ENCODE data around the gene HK3.
"Not testable (repeated sequence)": the region's sequence is repeated elsewhere in the genome, so short reads cannot be mapped to it uniquely, and the experiment has no call there.

Gene HK3

DNA sequence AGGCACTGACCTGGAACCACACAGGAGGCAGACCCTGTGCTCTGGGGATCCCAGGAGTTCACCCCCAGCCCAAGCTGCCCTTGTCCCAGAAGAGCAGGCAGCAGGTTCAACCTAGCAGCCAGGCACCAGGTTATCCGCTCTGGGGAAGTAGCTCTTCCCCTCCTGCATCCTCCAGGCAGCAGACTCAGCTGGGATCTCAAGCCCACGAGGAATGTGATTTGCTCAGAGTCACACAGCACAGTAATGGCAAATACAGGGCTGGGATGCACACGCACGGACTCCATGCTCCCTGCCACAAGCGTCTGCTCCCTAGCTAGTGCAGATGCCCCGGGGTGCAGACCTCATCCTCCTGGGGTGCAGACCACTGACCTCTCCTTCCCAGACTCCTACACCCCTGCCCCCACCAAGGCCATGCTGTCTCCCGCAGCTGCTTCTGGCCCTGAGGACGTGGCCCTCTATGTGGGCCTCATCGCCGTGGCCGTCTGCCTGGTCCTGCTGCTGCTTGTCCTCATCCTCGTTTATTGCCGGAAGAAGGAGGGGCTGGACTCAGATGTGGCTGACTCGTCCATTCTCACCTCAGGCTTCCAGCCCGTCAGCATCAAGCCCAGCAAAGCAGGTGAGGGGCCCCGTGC lies 25.5 kb downstream of the HK3 start:
- Histone ChIP-seq H3K4me1 (ENCODE audit: control insufficient read depth, insufficient read depth, low read length) (no peaks in the 10 kb centered on the region), H3K9me3 (replicated peaks; ENCODE audit: low read length) (no peaks in the 10 kb centered on the region), H3K27me3 (ENCODE audit: control insufficient read depth, insufficient read depth, low read length) (peaks cover 42% of the 10 kb centered on the region), H3K9ac (ENCODE audit: low read depth, low read length) (no peak overlapping the region), H3K4me3 (ENCODE audit: low read length) (no peak overlapping the region), H3K4me2 (ENCODE audit: low read length) (no peak overlapping the region), H3K36me3 (ENCODE audit: insufficient read depth, low read length) (no peaks in the 10 kb centered on the region)

DNA sequence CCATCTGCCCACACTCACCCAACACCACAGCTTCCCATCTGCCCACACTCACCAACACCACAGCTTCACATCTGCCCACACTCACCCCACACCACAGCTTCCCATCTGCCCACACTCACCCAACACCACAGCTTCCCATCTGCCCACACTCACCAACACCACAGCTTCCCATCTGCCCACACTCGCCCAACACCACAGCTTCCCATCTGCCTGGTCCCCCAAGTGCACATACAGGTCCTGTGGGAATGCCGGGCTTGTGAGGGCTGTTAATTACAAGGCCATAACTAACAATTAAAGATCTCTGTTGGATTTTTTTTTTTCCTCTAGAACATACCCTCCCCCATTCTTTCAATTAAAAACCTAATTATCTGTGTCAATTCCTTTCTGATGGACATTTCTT lies 26.1 kb downstream of the HK3 start:
- H3K4me1 ChIP-seq (ENCODE audit: control insufficient read depth, insufficient read depth, low read length); H3K9ac ChIP-seq (ENCODE audit: low read depth, low read length); H3K4me2 ChIP-seq (ENCODE audit: low read length); H3K9me3 ChIP-seq (replicated peaks; ENCODE audit: low read length); H3K36me3 ChIP-seq (ENCODE audit: insufficient read depth, low read length); H3K4me3 ChIP-seq (ENCODE audit: low read length): not testable (repeated sequence)
- H3K27me3 ChIP-seq (ENCODE audit: control insufficient read depth, insufficient read depth, low read length): peaks cover 38% of the 10 kb centered on the region

DNA sequence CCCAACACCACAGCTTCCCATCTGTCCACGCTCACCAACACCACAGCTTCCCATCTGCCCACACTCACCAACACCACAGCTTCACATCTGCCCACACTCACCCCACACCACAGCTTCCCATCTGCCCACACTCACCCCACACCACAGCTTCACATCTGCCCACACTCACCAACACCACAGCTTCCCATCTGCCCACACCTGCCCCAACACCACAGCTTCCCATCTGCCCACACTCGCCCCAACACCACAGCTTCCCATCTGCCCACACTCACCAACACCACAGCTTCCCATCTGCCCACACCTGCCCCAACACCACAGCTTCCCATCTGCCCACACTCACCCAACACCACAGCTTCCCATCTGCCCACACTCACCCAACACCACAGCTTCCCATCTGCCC lies 26.6 kb downstream of the HK3 start:
- peaks cover 37% of the 10 kb centered on the region for H3K27me3 ChIP-seq (ENCODE audit: control insufficient read depth, insufficient read depth, low read length)
- H3K4me3 ChIP-seq (ENCODE audit: low read length); H3K4me2 ChIP-seq (ENCODE audit: low read length); H3K9ac ChIP-seq (ENCODE audit: low read depth, low read length); H3K36me3 ChIP-seq (ENCODE audit: insufficient read depth, low read length); H3K9me3 ChIP-seq (replicated peaks; ENCODE audit: low read length); H3K4me1 ChIP-seq (ENCODE audit: control insufficient read depth, insufficient read depth, low read length): not testable (repeated sequence)

DNA sequence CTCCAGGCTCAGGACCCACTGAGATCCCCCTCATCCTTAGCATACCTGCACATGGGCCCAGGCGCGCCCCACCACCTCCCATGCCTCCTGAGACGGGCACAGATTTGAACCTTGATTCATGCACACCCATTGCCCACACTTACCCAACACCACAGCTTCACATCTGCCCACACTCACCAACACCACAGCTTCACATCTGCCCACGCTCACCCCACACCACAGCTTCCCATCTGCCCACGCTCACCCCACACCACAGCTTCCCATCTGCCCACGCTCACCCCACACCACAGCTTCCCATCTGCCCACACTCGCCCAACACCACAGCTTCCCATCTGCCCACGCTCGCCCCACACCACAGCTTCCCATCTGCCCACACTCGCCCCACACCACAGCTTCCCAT lies 28.5 kb downstream of the HK3 start:
- not testable (repeated sequence) for H3K9ac ChIP-seq (ENCODE audit: low read depth, low read length); H3K4me3 ChIP-seq (ENCODE audit: low read length); H3K4me2 ChIP-seq (ENCODE audit: low read length); H3K4me1 ChIP-seq (ENCODE audit: control insufficient read depth, insufficient read depth, low read length); H3K9me3 ChIP-seq (replicated peaks; ENCODE audit: low read length); H3K36me3 ChIP-seq (ENCODE audit: insufficient read depth, low read length)
- H3K27me3 ChIP-seq (ENCODE audit: control insufficient read depth, insufficient read depth, low read length): peaks cover 36% of the 10 kb centered on the region

DNA sequence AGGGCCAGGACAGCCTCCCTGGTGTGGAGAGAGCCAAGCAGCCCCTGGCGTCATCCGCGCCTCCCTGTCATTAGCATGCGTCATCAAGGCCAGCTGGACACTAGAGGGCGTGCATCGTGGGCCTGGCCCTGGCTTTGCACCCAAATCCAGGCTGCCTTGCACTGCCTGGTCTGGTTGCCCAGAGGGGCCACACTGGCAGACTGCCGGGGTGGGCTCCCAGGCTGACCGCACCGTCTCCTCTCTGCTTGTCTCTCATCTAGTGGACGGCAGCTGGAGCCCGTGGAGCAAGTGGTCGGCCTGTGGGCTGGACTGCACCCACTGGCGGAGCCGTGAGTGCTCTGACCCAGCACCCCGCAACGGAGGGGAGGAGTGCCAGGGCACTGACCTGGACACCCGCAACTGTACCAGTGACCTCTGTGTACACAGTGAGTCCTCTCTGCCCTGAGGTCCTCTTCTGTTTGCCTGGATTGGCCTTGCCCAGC lies 29.0 kb downstream of the HK3 start:
- H3K27me3 ChIP-seq (ENCODE audit: control insufficient read depth, insufficient read depth, low read length): peaks cover 36% of the 10 kb centered on the region
- no peak overlapping the region for H3K4me2 ChIP-seq (ENCODE audit: low read length)
- H3K4me3 ChIP-seq (ENCODE audit: low read length): no peak overlapping the region
- H3K4me1 ChIP-seq (ENCODE audit: control insufficient read depth, insufficient read depth, low read length): no peaks in the 10 kb centered on the region
- no peak overlapping the region for H3K9ac ChIP-seq (ENCODE audit: low read depth, low read length)
- H3K9me3 ChIP-seq (replicated peaks; ENCODE audit: low read length): no peaks in the 10 kb centered on the region
- H3K36me3 ChIP-seq (ENCODE audit: insufficient read depth, low read length): no peaks in the 10 kb centered on the region

DNA sequence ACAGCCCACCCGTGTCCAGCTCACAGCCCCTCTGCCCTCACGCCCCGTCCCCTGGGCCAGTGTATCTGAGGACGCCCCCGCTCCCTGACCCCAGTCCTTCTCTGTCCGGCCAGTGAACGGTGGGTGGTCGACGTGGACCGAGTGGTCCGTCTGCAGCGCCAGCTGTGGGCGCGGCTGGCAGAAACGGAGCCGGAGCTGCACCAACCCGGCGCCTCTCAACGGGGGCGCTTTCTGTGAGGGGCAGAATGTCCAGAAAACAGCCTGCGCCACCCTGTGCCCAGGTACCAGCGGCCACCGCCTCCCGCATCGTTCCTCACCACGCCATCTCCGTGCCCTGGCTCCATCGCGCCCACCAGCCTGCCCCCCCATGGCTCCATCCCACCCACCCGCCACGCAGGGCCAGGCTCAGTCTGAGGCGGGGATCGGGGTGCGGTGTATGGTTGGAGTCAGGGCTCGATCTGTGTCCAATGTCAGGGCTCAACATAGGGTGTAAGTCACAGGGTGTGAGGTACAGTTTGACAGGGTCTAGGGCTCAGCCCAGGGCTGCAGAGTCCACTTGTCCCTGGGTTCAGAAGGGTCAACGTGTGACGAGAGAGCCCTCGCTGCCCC lies 29.5 kb downstream of the HK3 start:
- Histone ChIP-seq H3K4me2 (ENCODE audit: low read length) (no peak overlapping the region), H3K9me3 (replicated peaks; ENCODE audit: low read length) (no peaks in the 10 kb centered on the region), H3K27me3 (ENCODE audit: control insufficient read depth, insufficient read depth, low read length) (peaks cover 31% of the 10 kb centered on the region), H3K4me3 (ENCODE audit: low read length) (no peak overlapping the region), H3K36me3 (ENCODE audit: insufficient read depth, low read length) (no peaks in the 10 kb centered on the region), H3K9ac (ENCODE audit: low read depth, low read length) (no peak overlapping the region), H3K4me1 (ENCODE audit: control insufficient read depth, insufficient read depth, low read length) (no peaks in the 10 kb centered on the region)

DNA sequence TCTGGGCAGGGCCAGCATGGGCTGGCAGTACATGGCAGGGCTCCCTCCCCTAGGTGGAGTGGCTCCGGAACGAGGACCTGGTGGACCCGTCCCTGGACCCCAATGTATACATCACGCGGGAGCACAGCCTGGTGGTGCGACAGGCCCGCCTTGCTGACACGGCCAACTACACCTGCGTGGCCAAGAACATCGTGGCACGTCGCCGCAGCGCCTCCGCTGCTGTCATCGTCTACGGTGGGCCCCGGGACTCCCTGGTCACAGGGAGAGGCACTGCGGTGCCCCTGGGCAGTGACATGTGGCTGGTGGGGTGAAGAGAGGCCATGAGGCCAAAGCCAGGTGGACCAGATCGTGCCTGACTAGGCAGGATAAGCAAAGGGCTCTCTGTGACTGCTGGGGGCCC lies 30.4 kb downstream of the HK3 start:
- Histone ChIP-seq H3K9ac (ENCODE audit: low read depth, low read length) (no peak overlapping the region), H3K4me3 (ENCODE audit: low read length) (no peak overlapping the region), H3K9me3 (replicated peaks; ENCODE audit: low read length) (no peaks in the 10 kb centered on the region), H3K4me1 (ENCODE audit: control insufficient read depth, insufficient read depth, low read length) (no peaks in the 10 kb centered on the region), H3K36me3 (ENCODE audit: insufficient read depth, low read length) (no peaks in the 10 kb centered on the region), H3K4me2 (ENCODE audit: low read length) (no peak overlapping the region), H3K27me3 (ENCODE audit: control insufficient read depth, insufficient read depth, low read length) (peaks cover 32% of the 10 kb centered on the region)

DNA sequence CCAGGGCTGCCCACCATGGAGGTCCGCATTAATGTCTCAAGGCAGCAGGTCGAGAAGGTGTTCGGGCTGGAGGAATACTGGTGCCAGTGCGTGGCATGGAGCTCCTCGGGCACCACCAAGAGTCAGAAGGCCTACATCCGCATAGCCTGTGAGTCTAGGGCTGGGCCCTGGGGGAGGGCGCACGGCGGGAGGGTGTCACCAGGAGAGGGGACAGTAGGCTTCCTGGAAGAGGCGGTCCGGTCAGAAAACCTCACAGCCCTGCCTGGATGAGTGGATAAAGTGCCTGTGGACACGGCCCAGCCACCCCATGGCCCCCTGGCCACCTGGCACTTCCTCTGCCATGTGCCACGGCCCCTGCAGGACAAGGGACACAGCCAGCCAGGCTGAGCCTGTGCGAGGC lies 31.0 kb downstream of the HK3 start:
- Histone ChIP-seq H3K4me1 (ENCODE audit: control insufficient read depth, insufficient read depth, low read length) (no peaks in the 10 kb centered on the region), H3K27me3 (ENCODE audit: control insufficient read depth, insufficient read depth, low read length) (peaks cover 31% of the 10 kb centered on the region), H3K9me3 (replicated peaks; ENCODE audit: low read length) (no peaks in the 10 kb centered on the region), H3K4me2 (ENCODE audit: low read length) (no peak overlapping the region), H3K36me3 (ENCODE audit: insufficient read depth, low read length) (no peaks in the 10 kb centered on the region), H3K9ac (ENCODE audit: low read depth, low read length) (no peak overlapping the region), H3K4me3 (ENCODE audit: low read length) (no peak overlapping the region)

DNA sequence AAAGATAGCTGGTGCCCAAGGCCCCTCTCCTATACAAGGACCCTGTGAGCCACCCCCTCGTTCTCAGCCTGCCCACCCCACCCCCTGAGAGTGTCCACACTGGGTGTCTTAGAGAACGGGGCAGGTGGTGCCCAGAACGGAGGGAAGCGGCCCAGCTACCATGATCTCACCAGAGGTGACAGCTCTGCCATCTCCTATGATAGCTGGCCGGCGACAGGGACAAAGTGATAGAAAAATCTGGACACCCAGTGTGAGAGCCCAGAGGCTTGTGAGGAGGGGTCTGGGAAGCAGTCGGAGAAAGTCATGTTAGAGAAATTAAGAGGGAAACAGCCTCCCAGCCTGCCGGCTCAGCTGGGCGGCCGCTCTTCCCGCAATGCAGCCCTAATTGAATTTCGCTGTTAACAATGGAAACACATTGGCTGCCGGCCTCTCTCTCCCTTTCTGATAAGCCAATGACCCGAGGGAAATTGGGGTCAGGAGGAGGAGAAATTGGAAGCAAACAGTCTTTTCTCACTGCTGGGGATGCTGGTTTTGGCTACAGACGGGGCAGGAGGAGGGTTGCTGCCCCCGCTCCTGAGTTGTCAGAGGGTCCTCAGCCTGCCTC lies 32.3 kb downstream of the HK3 start:
- Histone ChIP-seq H3K4me1 (ENCODE audit: control insufficient read depth, insufficient read depth, low read length) (no peaks in the 10 kb centered on the region), H3K27me3 (ENCODE audit: control insufficient read depth, insufficient read depth, low read length) (peaks cover 43% of the 10 kb centered on the region), H3K4me3 (ENCODE audit: low read length) (no peak overlapping the region), H3K9me3 (replicated peaks; ENCODE audit: low read length) (no peaks in the 10 kb centered on the region), H3K9ac (ENCODE audit: low read depth, low read length) (no peak overlapping the region), H3K36me3 (ENCODE audit: insufficient read depth, low read length) (no peaks in the 10 kb centered on the region), H3K4me2 (ENCODE audit: low read length) (no peak overlapping the region)

DNA sequence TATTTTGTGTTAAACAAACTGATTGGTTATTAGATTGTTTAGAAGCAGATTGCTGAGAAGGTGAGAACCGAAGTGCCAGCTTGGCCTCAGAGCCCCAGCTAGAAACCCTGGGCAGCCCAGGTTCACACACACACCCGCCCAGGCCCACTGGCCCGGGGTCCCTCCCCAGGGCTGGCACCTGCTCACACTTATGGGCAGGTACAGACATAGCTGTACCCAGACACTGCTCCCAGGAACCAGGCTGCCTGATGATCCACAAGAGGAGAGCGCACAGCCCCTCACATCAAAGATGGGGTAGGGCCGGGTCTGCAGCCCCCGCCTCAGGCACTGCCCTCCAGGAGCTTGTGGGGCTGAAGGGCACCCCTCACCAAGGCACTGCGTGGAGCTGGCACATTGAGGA lies 33.2 kb downstream of the HK3 start:
- no peaks in the 10 kb centered on the region for H3K36me3 ChIP-seq (ENCODE audit: insufficient read depth, low read length)
- no peak overlapping the region for H3K4me3 ChIP-seq (ENCODE audit: low read length)
- H3K4me2 ChIP-seq (ENCODE audit: low read length): no peak overlapping the region
- peaks cover 47% of the 10 kb centered on the region for H3K27me3 ChIP-seq (ENCODE audit: control insufficient read depth, insufficient read depth, low read length)
- no peaks in the 10 kb centered on the region for H3K4me1 ChIP-seq (ENCODE audit: control insufficient read depth, insufficient read depth, low read length)
- no peaks in the 10 kb centered on the region for H3K9me3 ChIP-seq (replicated peaks; ENCODE audit: low read length)
- H3K9ac ChIP-seq (ENCODE audit: low read depth, low read length): no peak overlapping the region

DNA sequence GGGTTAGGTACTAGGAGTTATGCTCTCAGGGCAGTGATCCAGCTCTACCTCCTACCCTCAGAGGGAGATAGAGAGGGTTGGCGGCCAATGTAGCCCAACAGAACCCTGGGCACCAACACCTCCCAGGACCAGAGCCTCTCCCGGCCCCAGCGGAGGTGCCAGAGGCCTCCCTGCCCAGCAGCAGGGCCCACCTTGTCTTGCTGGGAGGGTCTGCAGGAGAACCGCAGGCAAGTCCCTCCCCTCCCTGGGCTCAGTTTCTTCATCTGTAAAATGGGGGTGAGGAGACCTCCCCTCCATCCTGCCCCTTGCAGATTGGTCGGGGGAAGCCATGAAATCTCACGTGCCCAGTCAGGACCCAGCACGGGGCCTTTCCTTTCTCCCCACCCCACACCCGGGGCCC lies 34.4 kb downstream of the HK3 start:
- Histone ChIP-seq H3K27me3 (ENCODE audit: control insufficient read depth, insufficient read depth, low read length) (peaks cover 47% of the 10 kb centered on the region), H3K4me2 (ENCODE audit: low read length) (no peak overlapping the region), H3K9me3 (replicated peaks; ENCODE audit: low read length) (no peaks in the 10 kb centered on the region), H3K36me3 (ENCODE audit: insufficient read depth, low read length) (no peaks in the 10 kb centered on the region), H3K9ac (ENCODE audit: low read depth, low read length) (no peak overlapping the region), H3K4me1 (ENCODE audit: control insufficient read depth, insufficient read depth, low read length) (no peaks in the 10 kb centered on the region), H3K4me3 (ENCODE audit: low read length) (no peak overlapping the region)

DNA sequence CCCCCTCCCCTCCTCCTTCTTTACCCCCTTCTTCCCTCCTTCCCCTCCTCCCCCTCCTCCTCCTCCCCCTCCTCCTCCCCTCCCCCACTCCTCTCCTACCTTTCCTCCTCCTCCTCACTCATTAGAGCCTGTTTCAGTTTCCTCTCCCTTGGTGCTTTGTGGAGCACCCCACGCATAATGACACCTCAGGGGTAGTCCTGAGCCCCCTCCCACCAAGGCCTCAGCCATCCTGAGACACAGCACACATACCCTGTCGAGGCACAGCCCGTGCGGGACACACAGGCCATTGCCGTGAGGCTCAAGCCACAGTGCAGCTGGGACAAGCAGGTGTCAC lies 35.4 kb downstream of the HK3 start:
- H3K9me3 ChIP-seq (replicated peaks; ENCODE audit: low read length): no peaks in the 10 kb centered on the region
- H3K4me3 ChIP-seq (ENCODE audit: low read length): no peak overlapping the region
- no peaks in the 10 kb centered on the region for H3K4me1 ChIP-seq (ENCODE audit: control insufficient read depth, insufficient read depth, low read length)
- H3K9ac ChIP-seq (ENCODE audit: low read depth, low read length): no peak overlapping the region
- H3K27me3 ChIP-seq (ENCODE audit: control insufficient read depth, insufficient read depth, low read length): peaks cover 50% of the 10 kb centered on the region
- no peak overlapping the region for H3K4me2 ChIP-seq (ENCODE audit: low read length)
- no peaks in the 10 kb centered on the region for H3K36me3 ChIP-seq (ENCODE audit: insufficient read depth, low read length)
